Stimulated activated memory B cell treated with anti-CD40 and anti-IgM and Interleukin-4, amounts not matched to agents 10 μg/mL and 1 μg/mL and 100 μg/mL, for 72 hours (primary cell): ENCODE measurements around the gene TPSD1.
A peak's percentile ranks its signal among the peaks of the same experiment; 100 is the strongest.
"Not testable (repeated sequence)": the region's sequence is repeated elsewhere in the genome, so short reads cannot be mapped to it uniquely, and the experiment has no call there.

Experiments
- ATAC-seq: fragments of 150-1000 bp; cut with Tn5 transposase; 2 replicates; pipeline ENCODE4 v1.10.0; 2021
- H3K27ac Mint-ChIP-seq: one replicate; pipeline ENCODE4 v1.8.0; 2022; ENCODE audit warnings: mild to moderate bottlenecking, mixed read lengths
- H3K27me3 Mint-ChIP-seq: one replicate; pipeline ENCODE4 v1.8.0; 2022; ENCODE audit warnings: mixed read lengths
- H3K36me3 Mint-ChIP-seq: one replicate; pipeline ENCODE4 v1.8.0; 2022; ENCODE audit warnings: mixed read lengths
- H3K4me1 Mint-ChIP-seq: one replicate; pipeline ENCODE4 v1.8.0; 2022; ENCODE audit warnings: mixed read lengths
- H3K4me3 Mint-ChIP-seq: one replicate; pipeline ENCODE4 v1.8.0; 2022; ENCODE audit warnings: mild to moderate bottlenecking, moderate library complexity, mixed read lengths
- H3K9me3 Mint-ChIP-seq: one replicate; pipeline ENCODE4 v1.8.0; 2022; ENCODE audit warnings: mixed read lengths

TPSD1 gene

DNA sequence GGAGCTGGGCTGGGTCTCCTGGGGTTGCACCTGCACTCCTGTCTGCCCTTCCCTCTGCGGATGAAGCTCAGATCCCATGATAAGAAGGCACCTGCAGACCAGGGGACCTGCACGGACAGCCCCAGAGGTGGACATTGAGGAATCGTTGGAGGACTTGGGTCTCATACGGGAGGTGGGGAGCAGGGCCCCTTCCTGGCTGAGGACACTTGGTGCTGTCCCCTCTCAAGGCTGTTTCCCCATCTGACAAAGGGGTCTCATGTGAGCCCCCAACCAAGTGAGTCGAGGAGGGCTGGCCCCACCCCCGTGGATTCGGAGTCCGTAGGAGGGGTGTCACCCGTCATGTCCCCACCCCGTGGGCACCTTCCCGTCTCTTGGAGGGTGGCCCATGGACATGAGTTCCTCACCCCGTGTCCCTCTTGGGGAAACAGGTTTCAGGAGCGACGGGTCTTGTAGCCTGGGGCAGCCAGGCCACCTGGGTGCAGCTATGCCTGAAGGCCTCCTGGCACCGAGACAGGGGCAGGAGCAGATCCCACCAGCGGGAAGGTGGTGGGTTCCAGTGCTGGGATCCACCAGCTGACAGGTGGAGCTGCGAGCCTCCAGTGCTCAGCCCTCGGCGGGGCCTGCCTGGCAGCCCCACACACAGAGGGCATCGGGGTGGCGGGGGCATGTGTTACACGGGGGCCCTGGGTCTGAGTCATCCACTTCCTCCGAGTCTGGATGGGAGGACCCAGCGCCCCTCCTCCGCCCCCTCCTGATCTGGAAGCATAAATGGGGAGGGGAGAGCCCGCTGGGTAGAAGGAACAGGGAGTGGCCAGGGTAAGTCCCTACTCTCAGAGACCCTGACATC lies at the start of gene TPSD1:
TSS of gene TPSD1 (plus strand) at position 794 of the 847 bp plus-strand sequence. CDS start 212 bp downstream, outside the sequence.
- H3K4me3 Mint-ChIP-seq, H3K4me1 Mint-ChIP-seq, H3K36me3 Mint-ChIP-seq, H3K9me3 Mint-ChIP-seq, H3K27ac Mint-ChIP-seq: not testable (repeated sequence)
- ATAC-seq, result peak; percentile 25
- H3K27me3 Mint-ChIP-seq, result peaks cover 39% of the 10 kb centered on the region

DNA sequence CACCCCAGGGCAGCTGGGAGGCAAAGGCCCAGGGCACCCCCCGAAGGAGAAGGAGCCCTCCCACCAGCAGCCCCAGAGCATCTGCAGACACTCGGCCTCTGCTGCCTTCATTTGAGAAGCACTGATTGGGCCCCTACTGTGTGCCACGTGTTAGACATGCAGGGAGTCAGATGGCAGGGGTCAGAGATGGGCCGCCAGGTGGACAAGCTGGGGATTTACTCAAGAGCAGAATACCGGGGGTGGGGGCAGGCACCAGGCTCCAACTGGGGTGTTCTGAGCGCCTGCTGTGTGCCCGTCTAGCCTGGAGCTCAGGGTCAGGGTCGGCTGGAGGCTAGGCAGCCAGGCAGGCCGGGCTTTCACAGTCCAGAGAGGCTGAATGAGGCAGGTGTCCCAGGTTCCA lies 49.5 kb upstream of the TPSD1 start:
- Mint-ChIP-seq H3K27ac (no peak overlapping the region), H3K27me3 (peaks cover 27% of the 10 kb centered on the region), H3K9me3 (no peaks in the 10 kb centered on the region), H3K4me1 (no peaks in the 10 kb centered on the region), H3K36me3 (no peaks in the 10 kb centered on the region), H3K4me3 (no peak overlapping the region)
- no peak for ATAC-seq

DNA sequence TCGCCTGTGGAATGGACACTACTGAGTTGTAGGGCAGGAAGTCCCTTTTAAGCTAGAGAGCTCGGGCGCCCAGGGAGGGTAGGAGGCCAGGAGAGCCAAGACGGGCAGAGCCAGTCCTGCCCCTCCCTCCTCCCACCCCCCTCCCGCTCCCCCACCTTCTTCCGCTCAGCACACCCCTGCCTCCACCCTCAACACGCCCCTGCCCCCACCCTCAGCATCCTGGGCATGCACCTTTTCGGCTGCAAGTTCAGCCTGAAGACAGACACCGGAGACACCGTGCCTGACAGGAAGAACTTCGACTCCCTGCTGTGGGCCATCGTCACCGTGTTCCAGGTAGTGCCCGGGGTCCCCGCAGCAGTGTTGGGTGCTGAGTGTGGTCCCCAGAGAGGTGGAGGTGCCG lies 49.1 kb upstream of the TPSD1 start:
- H3K9me3 Mint-ChIP-seq, result no peaks in the 10 kb centered on the region
- peaks cover 27% of the 10 kb centered on the region for H3K27me3 Mint-ChIP-seq
- H3K27ac Mint-ChIP-seq, result no peak overlapping the region
- no peaks in the 10 kb centered on the region for H3K36me3 Mint-ChIP-seq
- H3K4me3 Mint-ChIP-seq, result no peak overlapping the region
- no peak for ATAC-seq
- no peaks in the 10 kb centered on the region for H3K4me1 Mint-ChIP-seq

DNA sequence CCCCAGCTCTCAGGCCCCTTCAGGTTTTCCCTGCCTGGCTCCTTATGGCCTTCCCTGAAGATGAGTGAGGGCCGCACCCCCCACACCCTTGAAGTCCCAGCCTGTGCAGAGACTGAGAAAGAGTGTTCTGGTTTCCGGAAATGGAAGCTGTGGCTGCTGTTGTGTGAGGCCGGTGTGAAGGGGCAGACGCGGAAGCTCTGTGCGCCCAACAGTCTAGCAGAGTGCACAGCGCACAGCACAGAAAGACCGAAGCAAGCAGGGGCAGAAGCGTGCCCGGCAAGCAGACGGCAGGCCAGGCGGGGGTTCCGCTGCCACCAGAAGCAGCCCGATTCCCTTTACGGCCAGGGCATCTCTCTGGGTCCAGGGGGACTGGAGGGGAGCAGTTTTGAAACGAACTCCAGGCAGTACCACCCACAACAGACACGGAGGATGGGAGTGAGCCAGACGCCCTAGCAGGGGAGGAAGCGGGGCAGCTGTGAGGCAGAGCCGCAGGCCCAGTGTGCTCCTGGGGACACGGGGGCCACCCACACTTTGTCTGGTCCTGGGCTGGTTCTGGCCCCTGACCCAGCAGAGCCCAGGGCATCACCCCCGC lies 47.5 kb upstream of the TPSD1 start:
- Mint-ChIP-seq H3K36me3 (no peaks in the 10 kb centered on the region), H3K27me3 (peaks cover 25% of the 10 kb centered on the region), H3K4me1 (no peaks in the 10 kb centered on the region), H3K27ac (no peak overlapping the region), H3K9me3 (no peaks in the 10 kb centered on the region), H3K4me3 (no peak overlapping the region)
- no peak for ATAC-seq

DNA sequence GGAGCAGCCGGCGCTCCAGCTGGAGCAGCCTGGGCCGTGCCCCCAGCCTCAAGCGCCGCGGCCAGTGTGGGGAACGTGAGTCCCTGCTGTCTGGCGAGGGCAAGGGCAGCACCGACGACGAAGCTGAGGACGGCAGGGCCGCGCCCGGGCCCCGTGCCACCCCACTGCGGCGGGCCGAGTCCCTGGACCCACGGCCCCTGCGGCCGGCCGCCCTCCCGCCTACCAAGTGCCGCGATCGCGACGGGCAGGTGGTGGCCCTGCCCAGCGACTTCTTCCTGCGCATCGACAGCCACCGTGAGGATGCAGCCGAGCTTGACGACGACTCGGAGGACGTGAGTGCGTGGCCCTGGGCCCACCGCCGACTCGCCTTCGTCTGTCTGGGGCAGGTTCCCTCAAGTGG lies 46.8 kb upstream of the TPSD1 start:
- H3K36me3 Mint-ChIP-seq, result no peaks in the 10 kb centered on the region

DNA sequence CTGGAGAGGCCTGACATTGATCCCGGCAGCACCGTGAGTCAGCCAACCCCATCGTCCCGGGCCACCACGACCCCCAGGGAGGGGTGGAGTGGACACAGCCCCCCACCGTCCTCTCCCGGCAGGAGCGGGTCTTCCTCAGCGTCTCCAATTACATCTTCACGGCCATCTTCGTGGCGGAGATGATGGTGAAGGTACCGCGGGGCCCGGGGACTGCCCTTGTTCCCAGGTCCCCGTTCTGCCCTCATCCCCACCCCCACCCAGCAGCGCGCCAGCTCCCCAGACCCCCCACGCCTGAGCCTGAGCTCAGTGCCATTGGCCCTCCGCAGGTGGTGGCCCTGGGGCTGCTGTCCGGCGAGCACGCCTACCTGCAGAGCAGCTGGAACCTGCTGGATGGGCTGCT lies 45.4 kb upstream of the TPSD1 start:
- H3K36me3 Mint-ChIP-seq, result no peaks in the 10 kb centered on the region
- H3K4me1 Mint-ChIP-seq, result no peaks in the 10 kb centered on the region
- peaks cover 35% of the 10 kb centered on the region for H3K27me3 Mint-ChIP-seq
- no peaks in the 10 kb centered on the region for H3K9me3 Mint-ChIP-seq
- ATAC-seq, result no peak
- H3K27ac Mint-ChIP-seq, result no peak overlapping the region
- H3K4me3 Mint-ChIP-seq, result no peak overlapping the region

More for the DNA sequence above, 46.8 kb upstream of the TPSD1 start:
- Mint-ChIP-seq H3K4me1 (no peaks in the 10 kb centered on the region), H3K27me3 (peaks cover 25% of the 10 kb centered on the region), H3K9me3 (no peaks in the 10 kb centered on the region), H3K27ac (no peak overlapping the region), H3K4me3 (no peak overlapping the region)
- no peak for ATAC-seq

DNA sequence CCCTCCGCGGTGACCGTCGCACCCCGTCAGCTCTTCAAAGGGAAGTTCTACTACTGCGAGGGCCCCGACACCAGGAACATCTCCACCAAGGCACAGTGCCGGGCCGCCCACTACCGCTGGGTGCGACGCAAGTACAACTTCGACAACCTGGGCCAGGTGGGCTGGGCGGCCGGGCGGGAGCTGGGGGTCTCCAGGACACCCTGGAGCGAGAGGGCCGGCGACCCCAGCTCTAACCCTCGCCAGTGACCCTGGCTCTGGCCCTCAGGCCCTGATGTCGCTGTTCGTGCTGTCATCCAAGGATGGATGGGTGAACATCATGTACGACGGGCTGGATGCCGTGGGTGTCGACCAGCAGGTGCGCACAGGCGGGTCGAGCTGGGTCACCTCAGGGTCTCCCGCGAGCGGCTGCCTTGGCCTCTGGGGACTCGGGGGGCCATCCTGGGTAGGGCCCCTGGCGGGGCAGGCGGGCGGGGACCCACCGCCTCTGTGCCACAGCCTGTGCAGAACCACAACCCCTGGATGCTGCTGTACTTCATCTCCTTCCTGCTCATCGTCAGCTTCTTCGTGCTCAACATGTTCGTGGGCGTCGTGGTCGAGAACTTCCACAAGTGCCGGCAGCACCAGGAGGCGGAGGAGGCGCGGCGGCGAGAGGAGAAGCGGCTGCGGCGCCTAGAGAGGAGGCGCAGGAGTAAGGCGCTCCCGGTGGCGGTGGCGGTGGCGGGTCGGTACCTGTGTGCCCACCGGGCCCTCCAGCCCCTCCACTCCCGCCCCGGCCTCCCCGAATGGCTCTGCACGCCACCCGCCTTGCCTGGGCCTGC lies 44.2 kb upstream of the TPSD1 start:
- no peaks in the 10 kb centered on the region for H3K4me1 Mint-ChIP-seq
- no peaks in the 10 kb centered on the region for H3K9me3 Mint-ChIP-seq
- no peak overlapping the region for H3K27ac Mint-ChIP-seq
- H3K36me3 Mint-ChIP-seq, result no peaks in the 10 kb centered on the region
- peaks cover 45% of the 10 kb centered on the region for H3K27me3 Mint-ChIP-seq
- no peak for ATAC-seq
- H3K4me3 Mint-ChIP-seq, result no peak overlapping the region

DNA sequence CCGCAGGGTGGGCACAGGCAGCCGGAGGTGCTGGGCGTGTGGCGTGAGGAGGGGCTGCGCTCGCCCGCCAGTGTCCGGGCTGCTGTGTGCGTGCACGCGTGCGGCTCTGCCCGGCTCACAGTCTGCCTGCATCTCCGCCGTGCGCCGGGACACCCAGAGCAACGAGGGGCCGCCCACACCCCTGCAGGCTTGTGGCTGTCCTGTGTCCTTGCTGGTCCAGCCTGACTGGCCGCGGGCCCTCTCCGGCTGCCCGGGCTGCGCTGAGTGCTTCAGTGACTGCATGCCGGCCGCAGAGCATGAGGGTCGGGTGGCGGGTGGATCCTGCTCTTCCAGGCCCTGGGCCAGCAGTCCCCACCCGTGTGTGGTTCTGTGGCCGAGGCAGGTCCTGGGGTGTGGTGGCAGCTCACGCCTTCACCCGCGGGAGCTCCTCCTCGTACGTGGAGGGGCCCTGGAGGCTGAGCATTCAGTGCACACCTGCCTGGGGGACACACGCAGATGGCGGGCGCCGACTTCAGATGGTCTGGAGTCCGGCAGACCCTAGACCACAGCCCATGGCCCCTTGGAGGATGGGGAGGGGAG lies 43.2 kb upstream of the TPSD1 start:
- no peaks in the 10 kb centered on the region for H3K9me3 Mint-ChIP-seq

DNA sequence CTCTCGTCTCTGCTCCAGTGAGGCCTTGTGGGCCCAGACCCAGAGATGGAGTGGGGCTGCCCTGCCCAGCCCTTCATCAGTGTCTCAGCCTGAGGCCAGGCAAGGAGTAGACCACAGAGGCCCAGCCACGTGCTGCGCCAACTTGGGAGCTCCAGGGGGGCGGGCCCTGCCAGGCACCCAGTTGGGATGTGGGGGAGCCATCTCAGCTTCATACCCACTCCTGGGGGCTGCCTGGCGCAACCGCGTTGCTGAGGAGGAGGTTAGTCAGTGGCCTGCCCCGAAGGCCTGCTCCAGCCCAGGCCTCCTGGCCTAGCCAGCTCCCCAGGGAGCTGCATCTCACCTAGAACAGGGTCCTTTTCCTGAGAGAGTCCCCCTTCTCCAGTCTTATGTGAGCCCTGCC lies 42.6 kb upstream of the TPSD1 start:
- Mint-ChIP-seq H3K27ac (no peak overlapping the region), H3K9me3 (no peaks in the 10 kb centered on the region), H3K4me1 (no peaks in the 10 kb centered on the region), H3K27me3 (peaks cover 33% of the 10 kb centered on the region), H3K4me3 (no peak overlapping the region), H3K36me3 (no peaks in the 10 kb centered on the region)
- no peak for ATAC-seq

More for the DNA sequence above, 43.2 kb upstream of the TPSD1 start:
- Mint-ChIP-seq H3K4me1 (no peaks in the 10 kb centered on the region), H3K4me3 (no peak overlapping the region), H3K27me3 (peaks cover 38% of the 10 kb centered on the region), H3K36me3 (no peaks in the 10 kb centered on the region), H3K27ac (no peak overlapping the region)
- no peak for ATAC-seq

DNA sequence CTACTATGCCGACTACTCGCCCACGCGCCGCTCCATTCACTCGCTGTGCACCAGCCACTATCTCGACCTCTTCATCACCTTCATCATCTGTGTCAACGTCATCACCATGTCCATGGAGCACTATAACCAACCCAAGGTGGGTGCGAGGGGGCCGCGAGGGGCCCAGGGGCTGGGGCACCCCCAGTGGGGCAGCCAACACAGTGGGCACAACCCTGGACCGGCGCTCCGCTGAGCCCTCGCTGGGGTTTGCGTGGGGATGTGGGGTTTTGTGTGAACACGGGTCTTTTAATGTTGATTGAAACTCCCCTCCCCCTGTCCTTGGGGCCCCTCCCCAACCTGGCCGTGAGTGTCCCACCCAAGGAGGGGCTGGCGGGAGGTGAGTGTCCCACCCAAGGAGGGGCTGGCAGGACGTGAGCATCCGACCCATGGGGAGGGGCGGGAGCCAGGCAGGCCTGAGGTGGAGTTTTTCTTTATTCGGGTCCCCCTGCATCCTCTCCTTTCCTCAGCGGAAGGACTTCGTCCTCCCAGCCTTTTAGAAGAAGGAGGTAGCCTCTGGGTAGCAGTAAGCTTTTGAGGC lies 42.0 kb upstream of the TPSD1 start:
- H3K4me1 Mint-ChIP-seq, result no peaks in the 10 kb centered on the region
- ATAC-seq, result no peak
- H3K27me3 Mint-ChIP-seq, result peaks cover 29% of the 10 kb centered on the region
- no peaks in the 10 kb centered on the region for H3K36me3 Mint-ChIP-seq
- H3K9me3 Mint-ChIP-seq, result no peaks in the 10 kb centered on the region
- H3K27ac Mint-ChIP-seq, result no peak overlapping the region
- H3K4me3 Mint-ChIP-seq, result no peak overlapping the region

DNA sequence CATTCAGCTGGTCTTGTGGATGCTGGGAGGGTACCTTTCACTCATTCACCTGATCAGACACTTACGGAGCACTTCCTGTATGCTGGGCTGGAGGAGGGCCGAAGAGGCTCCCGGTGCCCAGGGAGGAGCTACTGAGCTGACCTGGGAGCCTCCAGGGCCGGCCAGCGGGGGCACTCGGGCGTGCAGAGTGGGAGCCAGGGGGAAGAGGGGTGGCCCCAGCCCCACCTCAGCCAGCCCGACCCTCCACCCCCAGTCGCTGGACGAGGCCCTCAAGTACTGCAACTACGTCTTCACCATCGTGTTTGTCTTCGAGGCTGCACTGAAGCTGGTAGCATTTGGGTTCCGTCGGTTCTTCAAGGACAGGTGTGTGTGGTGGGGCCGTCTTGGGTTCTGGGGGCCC lies 41.1 kb upstream of the TPSD1 start:
- Mint-ChIP-seq H3K9me3 (no peaks in the 10 kb centered on the region), H3K4me1 (no peaks in the 10 kb centered on the region), H3K27ac (no peak overlapping the region), H3K27me3 (peaks cover 29% of the 10 kb centered on the region), H3K4me3 (no peak overlapping the region), H3K36me3 (no peaks in the 10 kb centered on the region)
- no peak for ATAC-seq

DNA sequence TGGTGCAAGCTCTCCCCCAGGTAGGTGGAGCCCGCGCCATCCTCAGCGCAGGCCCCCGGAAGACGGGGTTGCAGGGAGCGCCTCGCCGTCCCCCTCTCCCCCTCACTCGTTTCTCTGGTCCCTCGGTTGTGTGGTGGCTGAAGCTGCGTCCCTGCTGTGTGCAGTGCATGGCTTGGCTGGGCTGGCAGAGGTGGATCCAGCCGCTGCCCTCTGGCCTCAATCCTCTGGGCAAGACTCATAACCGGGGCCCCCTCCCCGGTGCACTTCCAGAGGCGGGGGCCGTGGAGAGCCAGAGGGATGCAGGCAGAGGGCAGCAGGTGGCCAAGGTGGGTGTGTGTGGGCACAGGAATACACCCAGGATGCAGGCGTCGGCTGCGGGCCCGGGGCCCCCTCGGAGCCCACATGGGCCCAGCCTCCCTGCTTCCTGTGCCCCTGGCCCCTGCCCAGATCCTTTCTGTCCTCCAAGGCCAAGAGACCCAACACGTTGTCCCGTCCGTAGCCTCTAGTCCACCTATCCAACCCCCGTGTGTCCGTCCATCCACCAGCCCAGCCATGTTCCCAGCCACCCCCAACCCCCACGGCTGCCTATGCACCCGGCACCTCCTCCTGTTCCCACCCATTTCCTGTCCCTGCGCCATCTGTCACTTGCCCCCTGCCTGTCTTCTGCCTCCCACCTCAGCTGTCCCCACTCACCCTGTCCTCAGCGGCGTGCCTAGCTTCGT lies 40.1 kb upstream of the TPSD1 start:
- H3K27me3 Mint-ChIP-seq, result peaks cover 29% of the 10 kb centered on the region
- no peak overlapping the region for H3K4me3 Mint-ChIP-seq
- H3K36me3 Mint-ChIP-seq, result no peaks in the 10 kb centered on the region
- no peak overlapping the region for H3K27ac Mint-ChIP-seq
- no peaks in the 10 kb centered on the region for H3K4me1 Mint-ChIP-seq
- no peaks in the 10 kb centered on the region for H3K9me3 Mint-ChIP-seq
- no peak for ATAC-seq

DNA sequence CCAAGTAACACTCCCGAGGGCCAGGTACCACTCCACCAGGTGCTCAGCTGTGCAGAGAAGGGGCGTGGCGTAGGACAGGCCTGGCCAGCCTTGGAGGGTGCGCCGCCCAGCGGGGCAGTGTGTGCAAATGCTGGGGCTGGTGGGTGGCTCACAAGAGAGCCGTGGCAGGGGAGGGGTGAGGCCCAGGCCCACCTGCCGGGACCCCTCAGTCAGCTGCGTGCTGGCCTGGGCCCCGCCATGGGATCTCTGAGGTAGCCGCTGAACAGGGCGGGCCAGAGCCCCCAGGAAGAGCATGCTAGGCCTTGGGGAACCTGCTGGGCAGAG lies 39.6 kb upstream of the TPSD1 start:
- Mint-ChIP-seq H3K36me3 (no peaks in the 10 kb centered on the region), H3K4me1 (no peaks in the 10 kb centered on the region), H3K27me3 (peaks cover 31% of the 10 kb centered on the region), H3K27ac (no peak overlapping the region), H3K4me3 (no peak overlapping the region), H3K9me3 (no peaks in the 10 kb centered on the region)
- no peak for ATAC-seq

DNA sequence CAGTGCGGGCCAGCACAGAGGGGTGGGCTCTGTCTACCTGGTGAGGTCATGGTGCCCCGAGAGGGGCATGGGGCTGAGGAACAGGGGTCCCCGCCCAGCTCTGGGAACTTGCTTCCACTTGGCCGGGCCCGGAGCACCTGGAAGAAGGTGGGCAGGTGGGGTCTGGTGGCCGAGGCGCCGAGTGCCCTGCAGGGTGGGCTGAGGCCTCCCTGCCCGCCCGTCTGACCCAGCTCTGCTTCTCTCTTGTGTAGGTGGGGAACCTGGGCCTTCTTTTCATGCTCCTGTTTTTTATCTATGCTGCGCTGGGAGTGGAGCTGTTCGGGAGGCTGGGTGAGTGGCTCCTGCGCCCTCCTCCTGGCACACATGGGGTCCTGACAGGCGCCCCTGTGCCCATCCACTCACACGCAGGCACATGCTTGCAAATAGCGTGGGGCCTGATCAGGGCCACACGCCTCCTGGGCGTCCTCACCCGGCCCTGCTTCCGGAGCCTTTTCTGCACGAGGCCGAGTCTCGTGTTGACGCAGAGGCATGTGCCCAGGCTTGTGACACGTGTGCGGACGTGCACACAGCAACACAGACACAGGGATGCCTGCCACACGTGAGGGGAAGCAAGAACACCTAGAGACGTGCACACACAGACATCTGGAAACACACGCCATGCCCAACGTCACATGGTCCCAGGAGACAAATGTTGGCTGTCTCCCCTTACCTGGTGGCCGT lies 39.0 kb upstream of the TPSD1 start:
- Mint-ChIP-seq H3K9me3 (no peaks in the 10 kb centered on the region), H3K27me3 (peaks cover 36% of the 10 kb centered on the region), H3K4me1 (no peaks in the 10 kb centered on the region), H3K4me3 (no peak overlapping the region), H3K36me3 (no peaks in the 10 kb centered on the region), H3K27ac (no peak overlapping the region)
- ATAC-seq, result no peak
